Measurements from ENCODE around the gene CHP1.

The CHP1 gene

DNA sequence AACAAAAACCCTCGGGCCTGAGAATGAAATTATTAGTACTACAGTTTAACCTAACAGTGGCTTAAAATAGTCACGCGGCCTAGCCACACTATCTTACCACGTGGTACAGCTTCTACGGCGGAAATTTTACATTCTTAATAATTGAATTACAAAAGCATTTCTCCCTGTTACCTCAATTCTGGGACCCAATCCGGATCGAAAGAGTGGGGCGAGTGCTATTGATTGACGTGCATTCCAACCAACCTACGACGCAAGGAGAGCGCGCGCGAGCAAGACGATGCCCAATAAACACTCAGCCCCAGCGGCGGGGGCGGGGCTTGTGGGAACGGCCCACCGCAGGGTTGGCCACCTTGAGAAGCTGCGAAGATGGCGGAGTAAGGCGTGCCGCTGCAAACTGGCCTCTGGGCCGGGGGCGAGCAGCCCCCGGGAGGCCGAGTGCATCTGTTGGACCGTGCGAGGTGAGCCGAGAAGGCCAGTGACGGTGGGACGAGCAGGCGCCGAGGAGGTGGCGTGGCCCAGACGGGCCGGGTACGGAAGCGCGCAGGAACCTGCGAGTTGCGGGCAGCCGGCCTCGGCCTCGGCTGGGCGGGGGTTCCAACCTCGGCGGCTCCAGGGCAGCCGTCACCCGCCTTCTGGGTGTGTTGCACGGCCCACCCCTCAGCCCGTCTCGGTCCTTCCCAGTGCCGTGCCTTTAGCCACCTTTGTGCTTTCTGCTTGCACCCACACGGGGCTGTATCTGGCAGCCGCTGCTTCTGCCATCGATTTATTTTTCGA is 52.8 kb downstream of the CHP1 start (continued):
- TF ChIP-seq, protein P1, sequence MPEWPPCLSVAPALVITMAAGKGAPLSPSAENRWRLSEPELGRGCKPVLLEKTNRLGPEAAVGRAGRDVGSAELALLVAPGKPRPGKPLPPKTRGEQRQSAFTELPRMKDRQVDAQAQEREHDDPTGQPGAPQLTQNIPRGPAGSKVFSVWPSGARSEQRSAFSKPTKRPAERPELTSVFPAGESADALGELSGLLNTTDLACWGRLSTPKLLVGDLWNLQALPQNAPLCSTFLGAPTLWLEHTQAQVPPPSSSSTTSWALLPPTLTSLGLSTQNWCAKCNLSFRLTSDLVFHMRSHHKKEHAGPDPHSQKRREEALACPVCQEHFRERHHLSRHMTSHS (tag by site-specific recombination; IDR thresholded peaks at IDR 0.05) = no peak
- TF ChIP-seq, protein P2, sequence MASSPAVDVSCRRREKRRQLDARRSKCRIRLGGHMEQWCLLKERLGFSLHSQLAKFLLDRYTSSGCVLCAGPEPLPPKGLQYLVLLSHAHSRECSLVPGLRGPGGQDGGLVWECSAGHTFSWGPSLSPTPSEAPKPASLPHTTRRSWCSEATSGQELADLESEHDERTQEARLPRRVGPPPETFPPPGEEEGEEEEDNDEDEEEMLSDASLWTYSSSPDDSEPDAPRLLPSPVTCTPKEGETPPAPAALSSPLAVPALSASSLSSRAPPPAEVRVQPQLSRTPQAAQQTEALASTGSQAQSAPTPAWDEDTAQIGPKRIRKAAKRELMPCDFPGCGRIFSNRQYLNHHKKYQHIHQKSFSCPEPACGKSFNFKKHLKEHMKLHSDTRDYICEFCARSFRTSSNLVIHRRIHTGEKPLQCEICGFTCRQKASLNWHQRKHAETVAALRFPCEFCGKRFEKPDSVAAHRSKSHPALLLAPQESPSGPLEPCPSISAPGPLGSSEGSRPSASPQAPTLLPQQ (tag by site-specific recombination; IDR thresholded peaks at IDR 0.05) = no peak; the same call in 1 of the 2 replicates
- no peak for TF ChIP-seq ZNF571 (tag by site-specific recombination; IDR thresholded peaks at IDR 0.05)
- no peak for TF ChIP-seq ZNF623 (tag by site-specific recombination; IDR thresholded peaks at IDR 0.05)
- TF ChIP-seq IKZF3 (tag by site-specific recombination; IDR thresholded peaks at IDR 0.05) = no peak
- 0 out of 2 replicates have a peak, but pooled peaks have one; percentile 30 for TF ChIP-seq ZNF324 (tag by site-specific recombination; IDR thresholded peaks at IDR 0.05)
- TF ChIP-seq, protein P3, sequence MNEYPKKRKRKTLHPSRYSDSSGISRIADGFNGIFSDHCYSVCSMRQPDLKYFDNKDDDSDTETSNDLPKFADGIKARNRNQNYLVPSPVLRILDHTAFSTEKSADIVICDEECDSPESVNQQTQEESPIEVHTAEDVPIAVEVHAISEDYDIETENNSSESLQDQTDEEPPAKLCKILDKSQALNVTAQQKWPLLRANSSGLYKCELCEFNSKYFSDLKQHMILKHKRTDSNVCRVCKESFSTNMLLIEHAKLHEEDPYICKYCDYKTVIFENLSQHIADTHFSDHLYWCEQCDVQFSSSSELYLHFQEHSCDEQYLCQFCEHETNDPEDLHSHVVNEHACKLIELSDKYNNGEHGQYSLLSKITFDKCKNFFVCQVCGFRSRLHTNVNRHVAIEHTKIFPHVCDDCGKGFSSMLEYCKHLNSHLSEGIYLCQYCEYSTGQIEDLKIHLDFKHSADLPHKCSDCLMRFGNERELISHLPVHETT (tag by site-specific recombination; IDR thresholded peaks at IDR 0.05) = no peak
- TF ChIP-seq, protein P4, sequence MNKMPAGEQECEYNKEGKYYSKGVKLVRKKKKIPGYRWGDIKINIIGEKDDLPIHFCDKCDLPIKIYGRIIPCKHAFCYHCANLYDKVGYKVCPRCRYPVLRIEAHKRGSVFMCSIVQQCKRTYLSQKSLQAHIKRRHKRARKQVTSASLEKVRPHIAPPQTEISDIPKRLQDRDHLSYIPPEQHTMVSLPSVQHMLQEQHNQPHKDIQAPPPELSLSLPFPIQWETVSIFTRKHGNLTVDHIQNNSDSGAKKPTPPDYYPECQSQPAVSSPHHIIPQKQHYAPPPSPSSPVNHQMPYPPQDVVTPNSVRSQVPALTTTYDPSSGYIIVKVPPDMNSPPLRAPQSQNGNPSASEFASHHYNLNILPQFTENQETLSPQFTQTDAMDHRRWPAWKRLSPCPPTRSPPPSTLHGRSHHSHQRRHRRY (tag by site-specific recombination; IDR thresholded peaks at IDR 0.05) = no peak
- TF ChIP-seq ZNF670 (tag by site-specific recombination; IDR thresholded peaks at IDR 0.05; ENCODE audit: low read depth) = no peak
- TF ChIP-seq KLF16 (tag by site-specific recombination; IDR thresholded peaks at IDR 0.05) = peak; percentile 50; the same call in 1 of the 2 replicates
- TF ChIP-seq RBAK (tag by site-specific recombination; IDR thresholded peaks at IDR 0.05) = no peak
- no peak for TF ChIP-seq ZBTB1 (tag by site-specific recombination; IDR thresholded peaks at IDR 0.05)
- no peak for TF ChIP-seq ZNF184 (tag by site-specific recombination; IDR thresholded peaks at IDR 0.05)
- TF ChIP-seq ZBTB20 (tag by site-specific recombination; IDR thresholded peaks at IDR 0.05) = no peak
- TF ChIP-seq, protein P5, sequence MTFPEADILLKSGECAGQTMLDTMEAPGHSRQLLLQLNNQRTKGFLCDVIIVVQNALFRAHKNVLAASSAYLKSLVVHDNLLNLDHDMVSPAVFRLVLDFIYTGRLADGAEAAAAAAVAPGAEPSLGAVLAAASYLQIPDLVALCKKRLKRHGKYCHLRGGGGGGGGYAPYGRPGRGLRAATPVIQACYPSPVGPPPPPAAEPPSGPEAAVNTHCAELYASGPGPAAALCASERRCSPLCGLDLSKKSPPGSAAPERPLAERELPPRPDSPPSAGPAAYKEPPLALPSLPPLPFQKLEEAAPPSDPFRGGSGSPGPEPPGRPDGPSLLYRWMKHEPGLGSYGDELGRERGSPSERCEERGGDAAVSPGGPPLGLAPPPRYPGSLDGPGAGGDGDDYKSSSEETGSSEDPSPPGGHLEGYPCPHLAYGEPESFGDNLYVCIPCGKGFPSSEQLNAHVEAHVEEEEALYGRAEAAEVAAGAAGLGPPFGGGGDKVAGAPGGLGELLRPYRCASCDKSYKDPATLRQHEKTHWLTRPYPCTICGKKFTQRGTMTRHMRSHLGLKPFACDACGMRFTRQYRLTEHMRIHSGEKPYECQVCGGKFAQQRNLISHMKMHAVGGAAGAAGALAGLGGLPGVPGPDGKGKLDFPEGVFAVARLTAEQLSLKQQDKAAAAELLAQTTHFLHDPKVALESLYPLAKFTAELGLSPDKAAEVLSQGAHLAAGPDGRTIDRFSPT (tag by site-specific recombination; IDR thresholded peaks at IDR 0.05) = no peak
- TF ChIP-seq GLIS1 (tag by site-specific recombination; IDR thresholded peaks at IDR 0.05) = peak; percentile 59; the same call in 1 of the 2 replicates
- TF ChIP-seq, protein P6, sequence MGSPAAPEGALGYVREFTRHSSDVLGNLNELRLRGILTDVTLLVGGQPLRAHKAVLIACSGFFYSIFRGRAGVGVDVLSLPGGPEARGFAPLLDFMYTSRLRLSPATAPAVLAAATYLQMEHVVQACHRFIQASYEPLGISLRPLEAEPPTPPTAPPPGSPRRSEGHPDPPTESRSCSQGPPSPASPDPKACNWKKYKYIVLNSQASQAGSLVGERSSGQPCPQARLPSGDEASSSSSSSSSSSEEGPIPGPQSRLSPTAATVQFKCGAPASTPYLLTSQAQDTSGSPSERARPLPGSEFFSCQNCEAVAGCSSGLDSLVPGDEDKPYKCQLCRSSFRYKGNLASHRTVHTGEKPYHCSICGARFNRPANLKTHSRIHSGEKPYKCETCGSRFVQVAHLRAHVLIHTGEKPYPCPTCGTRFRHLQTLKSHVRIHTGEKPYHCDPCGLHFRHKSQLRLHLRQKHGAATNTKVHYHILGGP (tag by site-specific recombination; IDR thresholded peaks at IDR 0.05) = no peak
- peak; percentile 45; the same call in 1 of the 2 replicates for TF ChIP-seq ZNF2 (tag by site-specific recombination; IDR thresholded peaks at IDR 0.05)
- no peak for TF ChIP-seq ZNF529 (tag by site-specific recombination; IDR thresholded peaks at IDR 0.05; ENCODE audit: insufficient replicate concordance)
- TF ChIP-seq ZNF292 (tag by site-specific recombination; IDR thresholded peaks at IDR 0.05; ENCODE audit: borderline replicate concordance, low read depth) = no peak
- no peak for TF ChIP-seq ZNF621 (tag by site-specific recombination; IDR thresholded peaks at IDR 0.05)
- TF ChIP-seq, protein P7, sequence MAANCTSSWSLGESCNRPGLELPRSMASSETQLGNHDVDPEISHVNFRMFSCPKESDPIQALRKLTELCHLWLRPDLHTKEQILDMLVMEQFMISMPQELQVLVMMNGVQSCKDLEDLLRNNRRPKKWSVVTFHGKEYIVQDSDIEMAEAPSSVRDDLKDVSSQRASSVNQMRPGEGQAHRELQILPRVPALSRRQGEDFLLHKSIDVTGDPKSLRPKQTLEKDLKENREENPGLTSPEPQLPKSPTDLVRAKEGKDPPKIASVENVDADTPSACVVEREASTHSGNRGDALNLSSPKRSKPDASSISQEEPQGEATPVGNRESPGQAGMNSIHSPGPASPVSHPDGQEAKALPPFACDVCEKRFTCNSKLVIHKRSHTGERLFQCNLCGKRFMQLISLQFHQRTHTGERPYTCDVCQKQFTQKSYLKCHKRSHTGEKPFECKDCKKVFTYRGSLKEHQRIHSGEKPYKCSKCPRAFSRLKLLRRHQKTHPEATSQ (tag by site-specific recombination; IDR thresholded peaks at IDR 0.05) = 0 out of 2 replicates have a peak, but pooled peaks have one; percentile 70
- no peak for TF ChIP-seq ZNF521 (tag by site-specific recombination; IDR thresholded peaks at IDR 0.05)
- peak; percentile 50; the same call in 1 of the 2 replicates for TF ChIP-seq ZNF335 (tag by site-specific recombination; conservative IDR thresholded peaks at IDR 0.05)
- TF ChIP-seq GLI2 (tag by site-specific recombination; IDR thresholded peaks at IDR 0.05; ENCODE audit: borderline replicate concordance, low read depth) = no peak
- no peak for TF ChIP-seq ZFP41 (tag by site-specific recombination; IDR thresholded peaks at IDR 0.05; ENCODE audit: borderline replicate concordance)
- peak; percentile 60; the same call in 1 of the 2 replicates for TF ChIP-seq ZBTB7A (tag by site-specific recombination; IDR thresholded peaks at IDR 0.05; ENCODE audit: low read depth)
- TF ChIP-seq SP3 (tag by site-specific recombination; IDR thresholded peaks at IDR 0.05) = peak; percentile 79
- TF ChIP-seq ZNF707 (tag by site-specific recombination; IDR thresholded peaks at IDR 0.05) = no peak
- no peak for TF ChIP-seq ZNF664 (tag by site-specific recombination; IDR thresholded peaks at IDR 0.05)
- TF ChIP-seq ZNF48 (tag by site-specific recombination; IDR thresholded peaks at IDR 0.05) = no peak
